Hepatic stellate cell (primary cell): Measurements from ENCODE around the gene NDST3.

Experiments used
- DNase-seq: peaks from one replicate; pipeline ENCODE4 v3.0.0; 2011; ENCODE audit warnings: low spot score

NDST3 gene

DNA sequence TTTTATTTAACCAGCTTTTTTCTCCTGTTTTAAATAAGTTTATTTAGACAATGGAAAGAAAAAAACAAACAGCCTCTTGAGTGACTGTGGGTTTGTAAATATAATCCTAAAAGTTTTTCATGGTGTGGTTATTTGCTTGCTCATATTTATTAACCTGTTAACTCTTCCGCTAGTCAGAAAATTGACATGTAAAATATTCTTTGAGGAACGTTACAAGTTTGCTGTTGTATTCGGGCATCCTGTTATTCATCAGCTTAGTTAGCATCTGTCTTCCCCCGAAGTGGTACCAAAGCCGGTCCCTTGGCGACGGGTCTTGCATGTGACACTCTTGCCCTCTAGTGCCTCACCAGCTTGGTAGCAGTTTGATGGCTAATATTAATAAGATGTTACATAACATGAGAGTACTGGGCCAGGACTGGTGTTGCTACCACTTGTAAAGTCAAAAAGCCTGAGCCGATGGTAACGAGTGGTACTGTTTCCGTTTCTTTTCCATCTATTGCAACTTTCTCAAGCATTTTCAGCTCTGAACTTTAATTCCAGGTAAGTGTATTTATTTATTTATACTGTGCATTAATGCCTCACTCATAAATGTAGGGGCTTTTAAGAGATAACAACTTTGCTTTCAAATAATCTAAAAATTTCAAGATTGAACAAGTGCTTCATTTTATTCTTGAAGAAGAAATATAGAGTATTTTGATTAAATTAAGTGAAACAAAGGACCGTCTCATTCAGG is at the start of gene NDST3:
Gene NDST3, plus strand, starts transcription at position 434 of the 733 bp plus-strand sequence. CDS start 19,425 bp downstream, outside the sequence.
- peak; percentile 21 for DNase-seq

DNA sequence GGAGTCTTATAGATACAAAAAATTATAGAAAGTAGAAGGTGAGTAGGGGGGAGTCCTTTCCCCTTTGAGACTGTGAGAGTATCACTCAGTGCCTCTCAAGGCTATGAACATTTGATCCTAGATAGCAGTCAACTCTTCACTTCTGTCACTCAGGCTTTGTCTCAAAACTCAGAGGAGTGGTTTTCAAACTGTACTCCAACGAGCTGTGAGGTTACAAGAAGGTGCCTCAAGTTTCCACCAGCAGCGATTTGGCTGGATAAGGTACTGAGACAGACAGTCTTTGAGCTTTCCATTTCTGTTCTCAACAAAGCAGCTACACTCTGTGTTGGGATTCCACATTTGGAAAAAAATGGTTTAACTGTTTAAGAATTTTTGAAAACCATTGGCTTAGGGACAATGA is 48.0 kb upstream of the NDST3 start:
- DNase-seq: no peak

DNA sequence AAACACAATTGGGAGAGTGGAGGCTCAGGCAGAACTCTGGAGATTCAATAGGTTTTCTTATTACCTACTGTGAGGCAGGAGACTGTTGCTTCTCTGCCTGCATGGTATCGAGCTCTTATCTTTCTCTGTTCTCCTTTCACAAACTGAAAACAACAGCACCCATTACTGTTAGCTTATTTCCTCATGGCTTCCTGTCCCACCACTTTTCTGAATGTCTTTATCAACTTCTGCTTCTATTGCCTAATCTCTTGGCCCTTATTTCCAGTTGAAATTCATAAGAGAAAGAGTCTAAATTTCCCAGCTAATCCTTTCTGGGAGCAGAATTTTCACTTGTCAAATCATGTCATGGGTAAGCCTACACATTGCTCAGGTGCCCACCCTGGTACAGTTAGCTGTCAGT is 46.8 kb upstream of the NDST3 start:
- DNase-seq: no peak

DNA sequence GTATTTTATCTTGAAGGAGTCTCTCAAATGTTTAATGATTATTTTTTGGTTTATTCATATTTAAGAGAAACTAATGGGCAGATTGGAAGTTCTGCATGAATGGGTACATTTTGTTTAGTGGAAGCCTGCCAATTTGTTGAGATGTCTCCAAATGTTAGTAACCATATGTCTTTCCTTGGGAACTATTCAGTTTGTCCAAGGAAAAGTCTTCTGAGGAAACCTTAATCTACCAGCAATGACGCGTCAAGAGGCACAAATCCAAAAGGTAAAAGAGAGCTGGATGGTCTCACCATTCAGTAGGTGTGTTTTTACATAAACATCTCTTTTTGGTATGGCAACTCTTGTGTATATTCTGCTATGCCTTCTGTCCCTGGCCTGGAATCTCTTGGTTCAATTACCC is 37.4 kb upstream of the NDST3 start:
- no peak for DNase-seq

DNA sequence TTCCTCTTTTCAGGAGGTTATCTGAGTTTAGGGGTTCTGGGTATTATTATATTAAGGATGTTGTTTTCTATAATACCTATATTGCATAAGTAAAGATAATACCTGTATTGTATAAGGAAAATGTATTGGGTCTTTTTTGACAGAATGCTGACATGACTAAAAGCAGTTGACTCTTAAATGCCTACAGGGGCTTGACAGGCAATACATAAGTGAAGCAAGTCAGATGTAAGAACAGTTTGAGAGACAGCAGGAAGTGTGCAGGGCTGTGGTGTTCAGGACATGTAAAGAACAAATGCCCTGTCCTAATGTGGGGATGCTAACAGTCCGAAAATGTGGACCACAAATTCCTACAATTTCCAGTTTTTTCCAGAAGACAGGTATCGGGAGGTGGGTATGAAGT is 30.2 kb upstream of the NDST3 start:
- no peak for DNase-seq

DNA sequence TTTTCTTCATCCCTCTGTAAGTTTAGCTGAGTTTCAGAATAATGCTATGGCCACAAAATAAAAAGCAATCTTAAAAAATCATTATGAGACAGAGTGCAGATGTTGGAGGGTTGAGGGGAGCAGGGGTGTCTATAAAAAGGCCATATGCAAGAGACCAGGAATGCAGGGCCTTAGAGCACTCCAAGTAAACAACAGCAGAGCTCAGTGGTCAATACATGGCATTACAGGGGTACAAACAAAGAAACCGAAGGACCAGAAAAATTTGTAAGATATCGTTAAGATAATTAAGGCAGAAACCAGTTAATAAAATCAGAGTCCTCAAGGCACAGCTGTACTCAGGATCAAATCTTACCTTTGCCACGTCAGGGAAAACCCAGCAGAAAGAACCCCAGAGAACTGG is 28.4 kb upstream of the NDST3 start:
- no peak for DNase-seq

DNA sequence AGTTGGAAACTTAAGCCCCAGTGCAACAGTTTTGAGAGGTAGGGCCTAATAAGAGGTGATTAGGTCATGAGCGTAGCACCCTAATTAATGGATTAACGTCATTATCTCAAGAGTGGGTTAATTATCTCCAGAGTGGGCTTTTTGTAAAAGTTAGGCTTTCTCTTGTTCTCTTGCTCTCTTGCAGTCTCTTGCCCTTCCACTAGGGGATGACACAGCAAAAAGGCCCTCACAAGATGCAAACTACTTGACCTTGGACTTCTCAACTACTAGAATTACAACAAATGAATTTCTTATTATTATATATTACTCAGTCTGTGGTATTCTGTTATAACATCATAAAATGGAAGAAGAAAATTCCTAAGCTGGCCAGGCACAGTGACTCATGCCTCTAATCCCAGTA is 22.1 kb upstream of the NDST3 start:
- DNase-seq: no peak

DNA sequence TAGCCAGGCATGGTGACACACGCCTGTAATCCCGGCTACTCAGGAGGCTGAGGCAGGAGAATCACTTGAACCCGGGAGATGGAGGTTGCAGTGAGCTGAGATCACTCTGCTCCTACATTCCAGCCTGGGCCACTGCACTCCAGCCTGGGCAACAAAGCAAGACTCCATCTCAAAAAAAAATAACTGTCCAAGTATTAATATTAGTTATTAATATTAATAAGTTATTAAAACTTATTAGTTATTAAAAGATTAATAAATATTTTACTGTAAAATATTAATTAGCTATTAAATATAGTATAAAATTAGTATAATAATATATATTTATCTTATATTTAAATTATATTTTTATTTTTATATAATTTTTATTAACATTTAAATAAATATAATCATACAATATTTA is 19.5 kb upstream of the NDST3 start:
- DNase-seq: no peak

DNA sequence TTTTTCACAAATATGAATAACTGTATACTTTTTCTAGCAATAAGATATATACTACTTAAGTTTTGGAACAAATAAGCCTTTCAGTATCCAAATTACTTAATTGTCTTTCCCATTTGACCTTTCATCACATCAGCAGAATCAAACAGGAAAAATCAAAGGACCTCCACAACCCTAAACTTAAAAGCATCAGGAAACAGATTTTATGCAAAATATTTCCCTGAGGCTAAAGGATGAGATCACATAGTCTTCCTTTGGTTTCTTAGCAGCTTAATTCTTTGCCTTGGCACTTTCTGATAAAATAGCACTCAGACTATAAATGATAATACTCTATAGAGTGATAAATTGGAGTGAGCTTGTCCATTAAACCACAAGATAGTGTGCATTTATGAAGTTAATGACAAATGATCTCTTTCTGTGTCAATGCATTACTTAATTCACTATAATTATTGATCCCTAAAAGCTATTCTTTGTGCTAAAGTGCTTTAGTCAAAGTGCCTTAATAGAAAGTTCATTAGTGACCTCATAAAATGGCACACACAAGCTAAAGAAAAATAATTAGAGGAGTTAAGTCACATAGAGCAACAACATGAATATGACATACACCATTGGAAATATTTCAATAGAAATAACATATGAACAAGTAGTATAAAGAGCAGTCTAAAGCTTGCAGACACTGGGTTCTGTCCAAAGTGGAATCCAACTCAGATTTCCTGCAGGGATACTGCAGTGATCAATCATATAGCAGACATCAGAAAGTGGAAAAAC is 15.7 kb upstream of the NDST3 start:
- DNase-seq: no peak

DNA sequence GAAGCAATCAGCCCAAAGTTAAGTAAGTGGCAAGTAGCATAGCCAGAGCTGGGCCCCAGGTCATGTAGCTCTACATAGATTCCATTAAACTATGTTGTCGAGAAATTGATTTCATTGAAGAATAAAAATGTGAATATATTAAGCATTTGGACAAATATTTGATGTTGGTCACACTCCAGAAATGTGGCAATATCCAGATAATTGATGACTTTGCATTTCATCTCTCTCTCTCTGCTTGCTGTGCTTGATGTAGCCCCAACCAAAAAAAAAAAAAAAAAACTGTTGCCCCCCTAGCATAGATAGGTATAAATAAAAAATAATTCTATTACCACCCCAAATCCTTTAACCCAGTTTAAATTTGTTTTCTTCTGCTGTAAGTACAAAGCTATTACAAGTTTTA is 7.5 kb upstream of the NDST3 start:
- DNase-seq: no peak

DNA sequence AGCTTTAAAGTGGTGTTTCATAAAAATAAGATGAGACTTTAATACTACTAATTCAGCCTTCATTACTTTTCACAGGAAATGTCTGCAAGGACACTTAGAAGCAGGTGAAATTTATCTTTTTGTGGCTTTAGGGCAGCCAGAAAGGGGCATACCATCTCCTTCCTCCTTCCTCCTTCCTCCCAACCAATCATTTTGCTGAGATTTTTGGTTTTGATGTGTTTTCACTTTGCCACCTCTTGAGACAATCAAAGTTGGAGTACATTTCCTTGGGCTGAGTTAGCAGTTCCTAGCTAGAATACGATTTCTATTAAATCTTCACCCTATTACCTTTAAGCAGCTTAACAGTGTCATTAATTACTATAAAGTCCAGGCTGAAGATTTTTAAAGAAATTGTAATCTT is 5.1 kb upstream of the NDST3 start:
- no peak for DNase-seq

DNA sequence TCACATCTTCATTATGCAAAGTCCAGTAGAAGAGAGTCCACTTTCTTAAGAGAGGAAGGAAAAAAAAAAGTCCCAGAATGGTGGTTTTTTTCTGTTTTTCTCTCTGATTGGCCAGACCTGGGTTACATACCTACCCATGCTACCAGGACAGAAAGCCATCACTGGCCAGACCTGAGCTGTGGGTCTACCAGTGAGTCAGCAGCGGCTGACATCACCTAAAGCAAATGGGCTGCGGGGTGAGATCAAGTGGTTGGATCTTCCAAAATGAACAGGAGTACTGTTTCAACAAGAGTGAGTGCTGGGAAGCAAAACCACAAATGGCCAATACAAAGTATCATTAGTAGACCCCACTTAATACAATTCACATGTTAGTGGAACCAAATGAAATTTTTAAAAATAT is 1.6 kb upstream of the NDST3 start:
- DNase-seq: peak; percentile 7

DNA sequence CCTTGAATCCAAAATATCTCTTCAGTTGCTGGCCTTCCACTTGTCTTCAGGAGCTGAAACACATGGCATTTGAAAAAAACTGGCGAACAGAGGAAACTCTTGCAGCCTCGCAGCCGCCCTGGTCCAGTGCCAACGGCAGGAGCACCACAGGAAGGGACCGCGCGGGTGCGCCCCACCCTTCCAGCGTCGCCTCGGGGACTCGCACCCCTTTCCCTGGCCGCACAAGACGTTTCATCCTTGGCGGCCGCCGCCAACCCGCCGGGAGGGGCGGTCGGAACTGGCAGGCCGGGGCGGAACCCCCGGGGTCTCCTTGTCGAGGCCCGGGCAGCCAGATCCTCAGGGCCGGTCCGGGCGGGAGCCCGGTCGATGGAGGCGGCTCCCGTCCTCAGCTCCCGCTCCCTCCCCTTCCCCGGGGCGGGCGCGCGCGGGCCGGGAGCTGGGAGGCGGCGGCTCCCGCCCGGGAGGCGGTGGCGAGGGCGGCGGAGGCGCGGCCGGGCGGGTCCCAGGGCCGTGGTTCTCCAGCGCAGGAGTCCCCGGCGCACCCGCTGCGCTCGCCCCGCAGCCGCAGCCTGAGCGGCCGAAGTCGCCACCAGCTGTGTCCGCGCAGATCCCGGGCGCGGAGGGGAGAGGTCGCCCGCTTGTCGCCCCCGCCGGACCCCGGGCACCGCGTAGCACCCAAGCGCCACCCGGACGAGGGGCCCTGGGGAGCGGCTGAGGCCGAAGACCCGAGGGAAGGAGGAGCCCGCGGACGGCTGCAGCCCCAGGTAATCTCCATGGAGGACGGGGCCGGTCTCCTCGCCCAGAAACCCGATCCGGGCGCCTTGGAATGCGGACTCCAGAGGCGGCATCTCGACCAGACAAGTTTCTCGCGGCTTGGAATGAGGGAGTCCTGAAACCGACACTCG is 886 bp upstream of the NDST3 start:
- DNase-seq: peak; percentile 23

DNA sequence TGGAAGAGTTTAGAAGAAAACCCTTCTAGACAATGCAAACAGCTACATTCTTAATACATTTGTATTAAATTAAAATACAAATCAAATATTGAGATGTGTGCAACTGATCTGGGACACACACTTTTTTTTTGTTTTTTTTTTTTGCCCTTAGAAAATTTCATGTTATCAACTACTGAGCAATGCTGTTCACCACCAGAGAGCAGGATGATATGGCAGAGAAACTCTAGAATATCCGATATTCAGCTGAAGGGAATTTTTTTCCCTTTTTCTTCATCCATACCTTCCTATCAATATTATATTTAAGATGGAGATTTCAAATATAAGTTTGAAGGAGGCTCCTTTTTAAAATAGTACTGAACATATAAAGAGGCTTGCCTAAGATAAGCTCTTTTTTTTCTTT is 1.0 kb downstream of the NDST3 start:
- no peak for DNase-seq

DNA sequence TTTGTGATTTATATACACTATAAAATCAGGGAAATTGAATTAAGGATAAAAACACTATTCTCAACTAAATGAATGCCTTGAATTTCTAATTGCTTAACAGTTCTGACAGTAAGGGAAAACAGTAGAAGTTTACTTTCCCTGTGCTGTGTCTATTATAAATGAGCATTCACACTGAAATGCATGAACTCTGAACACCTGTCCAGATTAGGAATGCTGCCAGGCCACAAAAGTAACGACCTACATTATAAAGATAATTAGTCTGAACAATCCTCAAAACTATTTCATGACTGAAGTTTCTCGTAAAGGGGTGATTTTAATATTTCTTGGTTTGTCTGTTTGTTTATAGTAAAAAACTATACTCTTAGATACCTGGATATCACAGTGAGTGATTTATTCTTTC is 2.0 kb downstream of the NDST3 start:
- DNase-seq: no peak

DNA sequence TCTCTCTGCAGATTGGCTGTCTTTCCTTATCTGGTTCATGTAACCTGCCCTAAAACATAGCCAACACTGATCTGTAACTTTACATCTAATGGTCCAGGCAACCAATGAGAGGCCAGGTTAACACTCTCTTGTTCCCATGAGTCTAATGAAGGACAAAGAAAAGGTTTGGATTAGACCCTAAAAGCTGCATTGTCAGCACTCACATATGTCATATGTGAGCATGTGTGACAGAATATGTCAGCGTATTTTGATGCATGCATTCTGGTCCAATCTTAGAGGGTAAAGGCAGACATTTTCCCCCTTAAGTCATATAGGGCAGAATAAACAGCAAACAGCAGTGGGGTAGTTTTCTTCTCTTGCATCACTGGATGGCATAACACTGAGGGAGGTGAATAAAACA is 3.7 kb downstream of the NDST3 start:
- no peak for DNase-seq

DNA sequence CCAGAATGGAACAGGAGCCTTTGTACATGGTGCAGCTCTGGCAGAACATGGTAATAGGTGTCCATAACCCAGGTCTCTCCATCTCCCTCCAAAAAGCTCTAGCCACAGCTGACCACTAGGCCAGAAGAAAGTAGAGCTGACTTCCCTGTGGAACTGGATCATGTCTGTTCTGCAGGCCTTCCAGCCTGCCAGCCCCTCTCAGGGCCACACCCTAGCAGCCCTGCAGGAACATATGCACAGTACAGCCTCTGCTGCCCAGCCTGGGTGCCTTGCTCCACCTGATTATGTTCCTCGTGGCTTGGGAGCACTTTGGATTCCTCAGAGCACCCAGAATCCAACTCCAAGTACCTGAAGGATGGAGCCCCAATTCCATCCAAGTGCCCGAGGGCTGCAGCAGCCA is 12.0 kb downstream of the NDST3 start:
- DNase-seq: no peak

DNA sequence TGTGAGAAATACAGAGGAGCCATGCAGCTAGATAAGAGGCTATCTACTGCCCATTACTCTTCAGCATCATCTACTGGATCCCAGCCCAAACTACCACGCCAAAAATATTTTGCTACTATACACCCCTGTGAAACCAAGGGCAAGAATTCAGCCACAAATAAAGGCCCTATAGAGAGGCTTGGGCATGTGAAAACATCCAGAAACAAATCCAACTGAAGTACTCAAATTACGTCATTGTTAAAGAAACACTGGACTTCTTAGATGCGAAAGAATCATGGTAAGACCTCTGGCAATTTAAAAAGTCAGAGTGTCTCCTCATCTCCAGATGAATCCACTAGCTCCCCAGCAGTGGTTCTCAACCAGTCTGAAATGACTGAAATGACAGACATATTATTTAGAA is 12.8 kb downstream of the NDST3 start:
- no peak for DNase-seq

DNA sequence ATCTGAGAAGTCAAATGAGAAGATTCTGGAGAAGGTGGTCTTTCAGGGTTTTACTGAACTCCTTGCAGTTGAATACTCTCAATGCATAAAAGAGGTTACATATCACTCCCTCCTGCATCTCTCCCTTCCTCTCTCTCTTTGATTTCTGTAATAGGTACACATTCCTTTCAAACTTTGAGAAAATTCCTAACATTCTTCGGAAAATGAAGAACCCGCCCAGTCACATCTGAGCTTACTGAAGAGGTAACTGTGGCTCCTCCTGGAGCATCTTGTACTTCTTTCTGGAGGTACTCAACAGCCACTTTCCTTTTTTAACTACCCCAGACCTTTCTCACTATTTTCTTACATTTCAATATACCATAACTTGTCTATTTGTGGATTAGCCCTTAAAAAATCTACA is 24.7 kb downstream of the NDST3 start:
- no peak for DNase-seq

DNA sequence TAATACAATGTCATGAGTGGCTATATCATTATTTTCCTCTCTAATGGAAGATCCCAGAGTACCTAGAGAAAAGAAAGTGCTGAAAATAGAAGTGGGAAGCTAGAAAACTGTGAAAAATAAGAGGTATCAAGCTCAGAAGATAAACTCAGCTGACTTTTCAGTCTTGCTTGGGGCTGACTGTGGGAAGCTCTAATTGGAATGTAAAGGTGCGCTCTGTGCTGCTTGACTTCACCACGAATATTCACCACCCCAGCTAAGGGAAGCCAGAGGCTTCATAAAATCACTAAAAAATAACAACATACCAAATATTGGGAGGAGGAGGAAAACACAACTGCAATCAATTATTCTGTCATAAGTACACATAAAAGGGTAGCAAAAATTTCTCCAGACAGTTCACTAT is 25.1 kb downstream of the NDST3 start:
- no peak for DNase-seq

DNA sequence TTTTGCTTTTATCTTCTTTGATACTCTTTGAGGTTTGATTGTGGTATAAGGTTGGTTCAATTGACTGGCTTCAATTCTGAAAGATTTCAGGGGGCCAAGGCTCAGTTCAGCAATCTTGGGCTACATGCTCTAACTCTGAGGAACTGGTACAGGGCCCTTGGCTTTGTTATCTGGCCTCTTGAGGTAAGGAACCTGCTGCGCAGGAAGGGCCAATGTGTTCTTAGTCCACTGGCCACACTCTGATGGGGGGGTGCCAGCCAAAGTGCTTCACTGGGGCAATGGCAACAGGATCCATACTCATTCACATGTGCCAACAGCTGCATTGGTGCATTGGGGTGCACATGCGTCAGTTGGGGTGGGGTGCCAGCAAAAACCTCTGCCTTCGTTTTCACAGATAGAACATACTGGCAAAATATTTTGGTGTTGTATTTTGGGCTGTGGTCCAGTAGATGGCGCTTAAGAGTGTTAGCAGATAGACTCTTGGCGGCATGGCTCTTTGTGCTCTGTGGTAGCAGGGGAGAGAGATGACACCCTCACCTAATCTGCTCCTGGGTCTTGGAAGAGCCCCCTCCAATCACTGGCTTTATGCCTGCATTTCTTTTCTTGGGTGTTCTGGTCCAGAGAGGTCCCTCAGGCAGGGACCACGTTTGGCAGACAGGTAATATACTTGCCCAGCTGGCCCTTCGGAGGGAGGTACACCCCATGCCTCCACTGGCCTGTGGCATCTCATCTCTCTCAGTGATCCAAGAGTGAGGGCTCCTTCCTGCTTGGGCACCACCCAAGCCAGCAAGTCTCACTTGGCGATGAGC is 42.9 kb downstream of the NDST3 start:
- DNase-seq: peak; percentile 3

DNA sequence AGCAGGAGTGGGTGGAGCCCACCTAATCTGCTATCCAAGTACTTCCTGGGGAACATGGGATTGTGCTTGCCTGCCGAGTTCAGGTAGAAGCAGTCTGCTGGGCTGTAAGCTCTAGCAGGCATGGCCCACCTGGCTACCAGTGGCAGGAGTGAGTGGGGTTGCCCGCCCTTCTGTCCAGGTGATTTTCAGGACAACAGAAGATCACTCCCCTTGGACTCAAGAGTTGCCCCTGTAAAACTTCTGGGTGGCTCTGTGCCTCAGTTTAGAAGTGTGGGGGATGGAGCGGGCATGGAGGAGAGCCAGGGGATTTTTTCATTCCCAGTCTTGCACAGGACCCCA is 43.5 kb downstream of the NDST3 start:
- no peak for DNase-seq
